Lung (tissue), 16 donors: ENCODE results near the gene ALPK3. TPM values are rescaled to one million over a fixed set of nuclear protein-coding genes. Genes with fewer than 3 reads are reported as not detected.

ENCODE experiments used
- ATAC-seq: fragments of 200-7000 bp; cut with Tn5 transposase; one replicate; pipeline ENCODE4 v1.9.1; 2020; ENCODE audit warnings: moderate number of reproducible peaks; ENCODE audit not compliant: insufficient read depth, low FRiP score
- DNase-seq, 3 donors: peaks; one replicate each; pipeline ENCODE4 v3.0.0-alpha.2; 2013 to 2017
- H3K27ac ChIP-seq, 2 donors: one replicate each; pipeline ENCODE4 v1.5.1; 2013; ENCODE audit warnings: mild to moderate bottlenecking in 2 of 2, moderate library complexity in 2 of 2, control low read depth in 1 of 2, inconsistent platforms in 1 of 2, low read depth in 1 of 2, low read length in 1 of 2
- H3K27me3 ChIP-seq, 3 donors: one replicate each; pipeline ENCODE4 v1.5.1; 2013; ENCODE audit warnings: low read length in 2 of 3; ENCODE audit not compliant: control insufficient read depth in 3 of 3, insufficient read depth in 3 of 3
- H3K36me3 ChIP-seq, 4 donors: one replicate each; pipeline ENCODE4 v1.5.1; 2013; ENCODE audit warnings: low read length in 4 of 4, mild to moderate bottlenecking in 1 of 4, moderate library complexity in 1 of 4; ENCODE audit not compliant: control insufficient read depth in 4 of 4, insufficient read depth in 4 of 4
- H3K4me1 ChIP-seq, 5 donors: one replicate each; pipeline ENCODE4 v1.5.1; 2013; ENCODE audit warnings: low read length in 5 of 5, mild to moderate bottlenecking in 2 of 5, moderate library complexity in 1 of 5; ENCODE audit not compliant: control insufficient read depth in 5 of 5, insufficient read depth in 5 of 5
- H3K4me3 ChIP-seq: one replicate; pipeline ENCODE4 v1.5.1; 2013; ENCODE audit warnings: mild to moderate bottlenecking, control low read depth, moderate library complexity
- H3K9ac ChIP-seq, 2 donors: one replicate each; pipeline ENCODE4 v1.5.1; 2013; ENCODE audit warnings: low read length in 2 of 2, control low read depth in 1 of 2; ENCODE audit not compliant: insufficient read depth in 1 of 2
- H3K9me3 ChIP-seq, 4 donors: one replicate each; pipeline ENCODE4 v1.5.1; 2013; ENCODE audit warnings: low read length in 3 of 4, mild to moderate bottlenecking in 1 of 4, moderate library complexity in 1 of 4; ENCODE audit not compliant: control insufficient read depth in 4 of 4, insufficient read depth in 3 of 4
- WGBS, 2 donors: extraction: QIAGEN DNeasy Blood & Tissue Kit; methylation state at CpG; one replicate each; pipeline ENCODE4 v1.1.7; 2013; 5-methylcytosine and 5-hydroxymethylcytosine counted together
- long read RNA-seq, 5 donors: transcript quantifications; one replicate each; lab custom pipeline, GENCODE V29; 2026
- polyA plus RNA-seq, 2 donors: library from polyadenylated mRNA; stranded (reverse); fragments of 200-250 nt; gene quantifications; one replicate each; pipeline ENCODE4 v1.2.1, GENCODE V29; 2013
- total RNA-seq, 2 donors: library from RNA; depleted of rRNA in 1 of 2; stranded (reverse); fragments of >200 nt in 1 of 2; gene quantifications; one replicate each; pipeline ENCODE4 v1.2.1, GENCODE V29; 2014 to 2021
- TF ChIP-seq, protein P1 (sequence below): IDR thresholded peaks from 2 replicates; pipeline ENCODE4 v1.5.1; 2012; ENCODE audit warnings: mild to moderate bottlenecking; ENCODE audit errors: control extremely low read depth, extremely low read depth
- donor health status: control.
- donor health status: control.
- donor health status: Bipolar disorder and iron deficiency.
- donor health status: healthy.
- donor health status: DM: yes; HTN: yes; CAD: no.

Gene ALPK3, protein sequence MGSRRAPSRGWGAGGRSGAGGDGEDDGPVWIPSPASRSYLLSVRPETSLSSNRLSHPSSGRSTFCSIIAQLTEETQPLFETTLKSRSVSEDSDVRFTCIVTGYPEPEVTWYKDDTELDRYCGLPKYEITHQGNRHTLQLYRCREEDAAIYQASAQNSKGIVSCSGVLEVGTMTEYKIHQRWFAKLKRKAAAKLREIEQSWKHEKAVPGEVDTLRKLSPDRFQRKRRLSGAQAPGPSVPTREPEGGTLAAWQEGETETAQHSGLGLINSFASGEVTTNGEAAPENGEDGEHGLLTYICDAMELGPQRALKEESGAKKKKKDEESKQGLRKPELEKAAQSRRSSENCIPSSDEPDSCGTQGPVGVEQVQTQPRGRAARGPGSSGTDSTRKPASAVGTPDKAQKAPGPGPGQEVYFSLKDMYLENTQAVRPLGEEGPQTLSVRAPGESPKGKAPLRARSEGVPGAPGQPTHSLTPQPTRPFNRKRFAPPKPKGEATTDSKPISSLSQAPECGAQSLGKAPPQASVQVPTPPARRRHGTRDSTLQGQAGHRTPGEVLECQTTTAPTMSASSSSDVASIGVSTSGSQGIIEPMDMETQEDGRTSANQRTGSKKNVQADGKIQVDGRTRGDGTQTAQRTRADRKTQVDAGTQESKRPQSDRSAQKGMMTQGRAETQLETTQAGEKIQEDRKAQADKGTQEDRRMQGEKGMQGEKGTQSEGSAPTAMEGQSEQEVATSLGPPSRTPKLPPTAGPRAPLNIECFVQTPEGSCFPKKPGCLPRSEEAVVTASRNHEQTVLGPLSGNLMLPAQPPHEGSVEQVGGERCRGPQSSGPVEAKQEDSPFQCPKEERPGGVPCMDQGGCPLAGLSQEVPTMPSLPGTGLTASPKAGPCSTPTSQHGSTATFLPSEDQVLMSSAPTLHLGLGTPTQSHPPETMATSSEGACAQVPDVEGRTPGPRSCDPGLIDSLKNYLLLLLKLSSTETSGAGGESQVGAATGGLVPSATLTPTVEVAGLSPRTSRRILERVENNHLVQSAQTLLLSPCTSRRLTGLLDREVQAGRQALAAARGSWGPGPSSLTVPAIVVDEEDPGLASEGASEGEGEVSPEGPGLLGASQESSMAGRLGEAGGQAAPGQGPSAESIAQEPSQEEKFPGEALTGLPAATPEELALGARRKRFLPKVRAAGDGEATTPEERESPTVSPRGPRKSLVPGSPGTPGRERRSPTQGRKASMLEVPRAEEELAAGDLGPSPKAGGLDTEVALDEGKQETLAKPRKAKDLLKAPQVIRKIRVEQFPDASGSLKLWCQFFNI (N-terminal part only)
- total RNA-seq (10 to 100 TPM in 1 of 2 donors, 1 to 10 TPM in 1; 8.2 to 12.2 TPM), polyA plus RNA-seq (1 to 10 TPM; 3.1 to 4.2 TPM)
- long read RNA-seq, donor 1, result 0 reads
- long read RNA-seq, donor 2, full-length matches to known transcripts, result 1 of 1 reads
- long read RNA-seq, donor 2, partial matches to known transcripts, result 0 of 1 reads
- long read RNA-seq, donor 2, other reads (novel, unspliced or antisense), result 0 of 1 reads
- long read RNA-seq, donor 3, partial matches to known transcripts, result 0 of 1 reads
- long read RNA-seq, donor 3, other reads (novel, unspliced or antisense), result 0 of 1 reads
- long read RNA-seq, donor 4, partial matches to known transcripts, result 0 of 1 reads
- long read RNA-seq, donor 4, other reads (novel, unspliced or antisense), result 0 of 1 reads
- long read RNA-seq, donor 5, result 0 reads

DNA sequence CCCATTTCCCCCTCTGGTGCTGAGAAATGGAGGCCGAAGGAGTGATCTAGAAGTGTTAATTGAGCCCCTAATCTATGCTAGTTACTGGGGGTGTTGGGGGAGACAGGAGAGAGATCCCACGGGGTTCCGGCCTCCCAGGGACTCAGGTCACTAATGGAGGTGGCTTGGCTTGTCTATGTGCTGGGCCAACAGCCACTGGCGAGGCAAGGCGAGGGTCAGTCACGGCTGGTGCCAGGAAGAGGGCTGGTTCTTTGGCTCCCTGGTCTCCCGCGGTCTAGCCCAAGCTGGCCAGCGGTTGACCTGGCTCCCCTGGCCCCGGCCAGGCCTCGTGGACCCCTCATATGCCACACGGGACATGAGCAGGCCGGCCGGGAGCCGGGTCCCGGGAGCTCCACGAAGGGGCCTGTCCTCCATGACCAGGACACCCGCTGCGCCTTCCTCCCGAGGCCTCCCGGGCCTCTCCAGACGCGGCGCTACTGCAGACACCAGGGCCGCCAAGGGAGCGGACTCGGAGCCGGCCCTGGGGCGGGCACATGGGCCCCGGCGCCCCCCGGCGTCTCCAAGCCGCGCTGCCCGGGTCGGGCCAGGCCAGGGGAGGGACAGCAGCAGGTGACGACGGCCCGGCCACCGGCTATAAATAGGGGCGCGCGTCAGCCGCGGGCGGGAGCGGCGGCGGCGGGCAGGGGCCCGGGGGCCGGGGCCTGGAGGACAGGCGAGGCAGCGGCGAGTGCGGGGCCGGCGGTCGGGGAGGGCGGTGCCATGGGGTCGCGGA, at the start of gene ALPK3:
Gene ALPK3 (plus strand): TSS at position 663 of the 772 bp plus-strand sequence. CDS start 97 bp downstream, at position 760.
- DNase-seq (peak; percentile 41 to 68 (median 64)), ATAC-seq (peak; percentile 46)
- peaks cover 7 to 26% (median 17%) of the 10 kb centered on the region in 5 donors for H3K4me1 ChIP-seq
- peak within 1 kb of the TSS; percentile 60 to 62 for H3K9ac ChIP-seq
- H3K9me3 ChIP-seq, result no peaks in the 10 kb centered on the region
- TF ChIP-seq, protein P1, sequence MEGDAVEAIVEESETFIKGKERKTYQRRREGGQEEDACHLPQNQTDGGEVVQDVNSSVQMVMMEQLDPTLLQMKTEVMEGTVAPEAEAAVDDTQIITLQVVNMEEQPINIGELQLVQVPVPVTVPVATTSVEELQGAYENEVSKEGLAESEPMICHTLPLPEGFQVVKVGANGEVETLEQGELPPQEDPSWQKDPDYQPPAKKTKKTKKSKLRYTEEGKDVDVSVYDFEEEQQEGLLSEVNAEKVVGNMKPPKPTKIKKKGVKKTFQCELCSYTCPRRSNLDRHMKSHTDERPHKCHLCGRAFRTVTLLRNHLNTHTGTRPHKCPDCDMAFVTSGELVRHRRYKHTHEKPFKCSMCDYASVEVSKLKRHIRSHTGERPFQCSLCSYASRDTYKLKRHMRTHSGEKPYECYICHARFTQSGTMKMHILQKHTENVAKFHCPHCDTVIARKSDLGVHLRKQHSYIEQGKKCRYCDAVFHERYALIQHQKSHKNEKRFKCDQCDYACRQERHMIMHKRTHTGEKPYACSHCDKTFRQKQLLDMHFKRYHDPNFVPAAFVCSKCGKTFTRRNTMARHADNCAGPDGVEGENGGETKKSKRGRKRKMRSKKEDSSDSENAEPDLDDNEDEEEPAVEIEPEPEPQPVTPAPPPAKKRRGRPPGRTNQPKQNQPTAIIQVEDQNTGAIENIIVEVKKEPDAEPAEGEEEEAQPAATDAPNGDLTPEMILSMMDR, result no peak
- no peak within 1 kb of the TSS for H3K4me3 ChIP-seq
- WGBS, 2 donors, result 20 to 25% methylated on average over 56 to 63 of the region's 63 CpGs
- H3K36me3 ChIP-seq, result no peaks in the 10 kb centered on the region
- no peaks in the 10 kb centered on the region for H3K27me3 ChIP-seq
- peak within 1 kb of the TSS; percentile 86 to 88 for H3K27ac ChIP-seq

GRCh38 chr15:84772031-84772430, 45.1 kb upstream of the ALPK3 start:
- no peak overlapping the region for H3K9ac ChIP-seq
- H3K36me3 ChIP-seq, result peaks cover 3 to 14% (median 8%) of the 10 kb centered on the region in 4 donors
- H3K4me1 ChIP-seq, result peaks cover 0 to 4% (median 0%) of the 10 kb centered on the region in 5 donors
- 36 to 52% methylated on average over 5 of the region's 5 CpGs for WGBS, 2 donors
- no peak for DNase-seq
- ATAC-seq, result no peak
- H3K27me3 ChIP-seq, result no peaks in the 10 kb centered on the region
- H3K4me3 ChIP-seq, result no peak overlapping the region
- no peaks in the 10 kb centered on the region for H3K9me3 ChIP-seq
- no peak overlapping the region for H3K27ac ChIP-seq
- TF ChIP-seq, protein P1, result no peak

GRCh38 chr15:84772467-84772866, 44.7 kb upstream of the ALPK3 start:
- 19 to 54% methylated on average over 2 of the region's 2 CpGs for WGBS, 2 donors
- H3K36me3 ChIP-seq, result peaks cover 0 to 11% (median 5%) of the 10 kb centered on the region in 4 donors
- H3K27ac ChIP-seq, result no peak overlapping the region
- H3K4me3 ChIP-seq, result no peak overlapping the region
- H3K4me1 ChIP-seq, result peaks cover 0 to 4% (median 0%) of the 10 kb centered on the region in 5 donors
- H3K9me3 ChIP-seq, result no peaks in the 10 kb centered on the region
- TF ChIP-seq, protein P1, result no peak
- H3K9ac ChIP-seq, result no peak overlapping the region
- H3K27me3 ChIP-seq, result no peaks in the 10 kb centered on the region
- DNase-seq (no peak), ATAC-seq (no peak)
